Hepatocyte (in vitro differentiated cells): ENCODE measurements around the gene MSLN.

Source experiments
- CTCF ChIP-seq: fragments of 200-600 bp; sonication (generic); IDR thresholded peaks from 2 replicates; pipeline ENCODE4 v1.5.1; 2016; ENCODE audit warnings: antibody characterized with exemption, mild to moderate bottlenecking; ENCODE audit not compliant: poor library complexity
- EZH2 ChIP-seq: fragments of 200-600 bp; sonication (generic); IDR thresholded peaks from 2 replicates; pipeline ENCODE4 v1.6.1; 2016; ENCODE audit warnings: antibody characterized with exemption, mild to moderate bottlenecking, borderline replicate concordance

- TF ChIP-seq CTCF, result no peak
- no peak for TF ChIP-seq EZH2
Measured at GRCh38 chr16:772959-773358, 12.4 kb downstream of the MSLN start.
